ENCODE measurements around the gene VAT1. TPM values are rescaled to one million over a fixed set of nuclear protein-coding genes. Genes with fewer than 3 reads are reported as not detected.

Gene VAT1
- total and polyA plus RNA-seq, 2 of the 13 experiments (the other 11 are each of a cell fraction or from before 2014, with no cell fraction given): 143 to 205 TPM

DNA sequence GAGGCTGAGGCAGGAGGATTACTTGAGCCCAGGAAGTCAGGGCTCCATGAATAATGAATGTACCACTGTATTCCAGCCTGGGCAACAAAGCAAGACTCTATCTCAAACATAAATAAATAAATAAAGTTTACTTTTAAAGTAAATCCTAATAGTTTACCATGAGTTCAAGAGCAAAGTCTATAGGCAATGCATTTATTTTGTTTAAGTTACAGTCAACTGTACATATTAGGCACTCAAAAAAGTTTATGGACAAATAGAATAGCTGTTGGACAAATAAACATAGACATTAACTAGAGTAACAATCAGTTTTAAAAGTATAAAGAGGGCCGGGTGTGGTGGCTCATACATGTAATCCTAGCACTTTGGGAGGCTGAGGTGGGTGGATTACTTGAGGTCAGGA is 54.3 kb downstream of the VAT1 start:
- ChIA-PET POLR2A (interaction anchor here (1.7 kb wide), 1 partner anchor 31 kb away, joined by 14 read pairs; the partner anchor contains the start of gene RPL27), CTCF (ENCODE audit: low intra/inter-chr PET ratio, low total read pairs) (no interaction called here)
- Histone ChIP-seq H4K20me1 (ENCODE audit: insufficient read depth, low read length) (no peaks in the 10 kb centered on the region), H3K27ac (ENCODE audit: extremely low read length, insufficient read depth, low read length) (no peak overlapping the region), H3K4me2 (ENCODE audit: low read depth, low read length) (no peak overlapping the region), H3K79me2 (ENCODE audit: insufficient read depth, low read length) (no peaks in the 10 kb centered on the region), H3K9ac (ENCODE audit: insufficient read depth, low read depth, low read length) (no peak overlapping the region), H2AFZ (ENCODE audit: low read length) (no peak overlapping the region), H3K27me3 (ENCODE audit: control insufficient read depth in 1 of 2, insufficient read depth in 2 of 2, low read length in 2 of 2) (no peaks in the 10 kb centered on the region), H3K36me3 (replicated peaks in 1 of 2; ENCODE audit: control insufficient read depth in 1 of 2, insufficient read depth in 2 of 2, low read length in 2 of 2) (no peaks in the 10 kb centered on the region), H3K9me3 (ENCODE audit: low read length) (no peaks in the 10 kb centered on the region), H3K4me1 (ENCODE audit: insufficient read depth, low read length) (peaks cover 23% of the 10 kb centered on the region), H3K4me3 (replicated peaks in 1 of 3; ENCODE audit: insufficient read depth in 1 of 3, low read depth in 2 of 3, low read length in 3 of 3) (no peak overlapping the region)
- BruUV-seq (replicated peaks): no TSS peak
- peak; percentile 14; the same call in 1 of the 3 replicates for ATAC-seq
- peak; percentile 44 for DNase-seq (ENCODE audit: low spot score)
- in situ Hi-C loops (cut with HindIII; ENCODE audit: extremely low pct_ligation_motif_present, low pct_unique_long_range_greater_than_20kb) (loop anchor here (10.0 kb wide), 1 partner anchor 63 kb away; the partner anchor contains the start of gene G6PC1), intact Hi-C loops (cut with micrococcal nuclease; ENCODE audit: unreplicated experiment) (no loop called here)
- FAIRE-seq: no peak
- 35% methylated on average over 1 of the region's 1 CpG for WGBS (ENCODE audit: low lambda C conversion rate)
- TF ChIP-seq FOXA1 (IDR thresholded peaks at IDR 0.05): 0 out of 2 replicates have a peak, but pooled peaks have one; percentile 31
- TF ChIP-seq FOXA1 (CRISPR knock-in tag; IDR thresholded peaks at IDR 0.05): no peak
- no peak for TF ChIP-seq NFKBIZ (CRISPR knock-in tag; IDR thresholded peaks at IDR 0.05)
- TF ChIP-seq ZKSCAN8 (CRISPR knock-in tag; IDR thresholded peaks at IDR 0.05; ENCODE audit: borderline replicate concordance): no peak
- TF ChIP-seq, protein P1, sequence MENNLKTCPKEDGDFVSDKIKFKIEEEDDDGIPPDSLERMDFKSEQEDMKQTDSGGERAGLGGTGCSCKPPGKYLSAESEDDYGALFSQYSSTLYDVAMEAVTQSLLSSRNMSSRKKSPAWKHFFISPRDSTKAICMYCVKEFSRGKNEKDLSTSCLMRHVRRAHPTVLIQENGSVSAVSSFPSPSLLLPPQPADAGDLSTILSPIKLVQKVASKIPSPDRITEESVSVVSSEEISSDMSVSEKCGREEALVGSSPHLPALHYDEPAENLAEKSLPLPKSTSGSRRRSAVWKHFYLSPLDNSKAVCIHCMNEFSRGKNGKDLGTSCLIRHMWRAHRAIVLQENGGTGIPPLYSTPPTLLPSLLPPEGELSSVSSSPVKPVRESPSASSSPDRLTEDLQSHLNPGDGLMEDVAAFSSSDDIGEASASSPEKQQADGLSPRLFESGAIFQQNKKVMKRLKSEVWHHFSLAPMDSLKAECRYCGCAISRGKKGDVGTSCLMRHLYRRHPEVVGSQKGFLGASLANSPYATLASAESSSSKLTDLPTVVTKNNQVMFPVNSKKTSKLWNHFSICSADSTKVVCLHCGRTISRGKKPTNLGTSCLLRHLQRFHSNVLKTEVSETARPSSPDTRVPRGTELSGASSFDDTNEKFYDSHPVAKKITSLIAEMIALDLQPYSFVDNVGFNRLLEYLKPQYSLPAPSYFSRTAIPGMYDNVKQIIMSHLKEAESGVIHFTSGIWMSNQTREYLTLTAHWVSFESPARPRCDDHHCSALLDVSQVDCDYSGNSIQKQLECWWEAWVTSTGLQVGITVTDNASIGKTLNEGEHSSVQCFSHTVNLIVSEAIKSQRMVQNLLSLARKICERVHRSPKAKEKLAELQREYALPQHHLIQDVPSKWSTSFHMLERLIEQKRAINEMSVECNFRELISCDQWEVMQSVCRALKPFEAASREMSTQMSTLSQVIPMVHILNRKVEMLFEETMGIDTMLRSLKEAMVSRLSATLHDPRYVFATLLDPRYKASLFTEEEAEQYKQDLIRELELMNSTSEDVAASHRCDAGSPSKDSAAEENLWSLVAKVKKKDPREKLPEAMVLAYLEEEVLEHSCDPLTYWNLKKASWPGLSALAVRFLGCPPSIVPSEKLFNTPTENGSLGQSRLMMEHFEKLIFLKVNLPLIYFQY (CRISPR knock-in tag; IDR thresholded peaks at IDR 0.05; ENCODE audit: borderline replicate concordance): no peak
- no peak for TF ChIP-seq TEAD2 (CRISPR knock-in tag; IDR thresholded peaks at IDR 0.05)
- TF ChIP-seq, protein P2, sequence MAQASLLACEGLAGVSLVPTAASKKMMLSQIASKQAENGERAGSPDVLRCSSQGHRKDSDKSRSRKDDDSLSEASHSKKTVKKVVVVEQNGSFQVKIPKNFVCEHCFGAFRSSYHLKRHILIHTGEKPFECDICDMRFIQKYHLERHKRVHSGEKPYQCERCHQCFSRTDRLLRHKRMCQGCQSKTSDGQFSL (CRISPR knock-in tag; IDR thresholded peaks at IDR 0.05): no peak
- TF ChIP-seq ZSCAN30 (CRISPR knock-in tag; IDR thresholded peaks at IDR 0.05): no peak
- no peak for TF ChIP-seq ZNF598 (CRISPR knock-in tag; IDR thresholded peaks at IDR 0.05; ENCODE audit: borderline replicate concordance)
- TF ChIP-seq, protein P3, sequence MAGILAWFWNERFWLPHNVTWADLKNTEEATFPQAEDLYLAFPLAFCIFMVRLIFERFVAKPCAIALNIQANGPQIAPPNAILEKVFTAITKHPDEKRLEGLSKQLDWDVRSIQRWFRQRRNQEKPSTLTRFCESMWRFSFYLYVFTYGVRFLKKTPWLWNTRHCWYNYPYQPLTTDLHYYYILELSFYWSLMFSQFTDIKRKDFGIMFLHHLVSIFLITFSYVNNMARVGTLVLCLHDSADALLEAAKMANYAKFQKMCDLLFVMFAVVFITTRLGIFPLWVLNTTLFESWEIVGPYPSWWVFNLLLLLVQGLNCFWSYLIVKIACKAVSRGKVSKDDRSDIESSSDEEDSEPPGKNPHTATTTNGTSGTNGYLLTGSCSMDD (CRISPR knock-in tag; IDR thresholded peaks at IDR 0.05): no peak
- TF ChIP-seq, protein P4, sequence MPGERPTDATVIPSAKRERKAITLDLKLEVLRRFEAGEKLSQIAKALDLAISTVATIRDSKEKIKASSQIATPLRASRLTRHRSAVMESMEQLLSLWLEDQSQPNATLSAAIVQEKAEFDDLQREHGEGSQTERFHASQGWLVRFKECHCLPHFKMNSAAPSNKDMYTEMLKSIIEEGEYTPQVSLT (CRISPR knock-in tag; IDR thresholded peaks at IDR 0.05; ENCODE audit: borderline replicate concordance, low read depth): no peak
- TF ChIP-seq, protein P5, sequence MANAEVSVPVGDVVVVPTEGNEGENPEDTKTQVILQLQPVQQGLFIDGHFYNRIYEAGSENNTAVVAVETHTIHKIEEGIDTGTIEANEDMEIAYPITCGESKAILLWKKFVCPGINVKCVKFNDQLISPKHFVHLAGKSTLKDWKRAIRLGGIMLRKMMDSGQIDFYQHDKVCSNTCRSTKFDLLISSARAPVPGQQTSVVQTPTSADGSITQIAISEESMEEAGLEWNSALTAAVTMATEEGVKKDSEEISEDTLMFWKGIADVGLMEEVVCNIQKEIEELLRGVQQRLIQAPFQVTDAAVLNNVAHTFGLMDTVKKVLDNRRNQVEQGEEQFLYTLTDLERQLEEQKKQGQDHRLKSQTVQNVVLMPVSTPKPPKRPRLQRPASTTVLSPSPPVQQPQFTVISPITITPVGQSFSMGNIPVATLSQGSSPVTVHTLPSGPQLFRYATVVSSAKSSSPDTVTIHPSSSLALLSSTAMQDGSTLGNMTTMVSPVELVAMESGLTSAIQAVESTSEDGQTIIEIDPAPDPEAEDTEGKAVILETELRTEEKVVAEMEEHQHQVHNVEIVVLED (CRISPR knock-in tag; IDR thresholded peaks at IDR 0.05; ENCODE audit: borderline replicate concordance): no peak
- no peak for TF ChIP-seq THAP11 (CRISPR knock-in tag; IDR thresholded peaks at IDR 0.05)
- TF ChIP-seq SNRNP70 (IDR thresholded peaks at IDR 0.05; ENCODE audit: low read depth, low read length): no peak
- TF ChIP-seq NFIC (IDR thresholded peaks at IDR 0.05; ENCODE audit: low read length): 0 out of 2 replicates have a peak, but pooled peaks have one; percentile 40
- no peak for TF ChIP-seq MED8 (CRISPR knock-in tag; IDR thresholded peaks at IDR 0.05; ENCODE audit: insufficient replicate concordance)
- TF ChIP-seq, protein P6, sequence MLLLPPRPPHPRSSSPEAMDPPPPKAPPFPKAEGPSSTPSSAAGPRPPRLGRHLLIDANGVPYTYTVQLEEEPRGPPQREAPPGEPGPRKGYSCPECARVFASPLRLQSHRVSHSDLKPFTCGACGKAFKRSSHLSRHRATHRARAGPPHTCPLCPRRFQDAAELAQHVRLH (CRISPR knock-in tag; IDR thresholded peaks at IDR 0.05; ENCODE audit: borderline replicate concordance, low read depth): no peak
- TF ChIP-seq ZNF777 (CRISPR knock-in tag; IDR thresholded peaks at IDR 0.05): no peak
